ENCODE data around the gene DYNC1I1. TPM values are rescaled to one million over a fixed set of nuclear protein-coding genes. Genes with fewer than 3 reads are reported as not detected.

Gene DYNC1I1
- total and polyA plus RNA-seq, 2 experiments from 2014 or later = 1.4 to 4.1 TPM

- no peaks in the 10 kb centered on the region for H3K9me3 Mint-ChIP-seq
- Histone ChIP-seq H3K9me2 (ENCODE audit: insufficient read depth) (no peaks in the 10 kb centered on the region), H3K27me3 (ENCODE audit: insufficient read depth) (no peaks in the 10 kb centered on the region), H3F3A (replicated peaks; ENCODE audit: low read depth) (no peaks in the 10 kb centered on the region), H3K4me1 (ENCODE audit: insufficient read depth) (peaks cover 8% of the 10 kb centered on the region; the same call in 1 of the 2 replicates), H2AFZ (0 out of 2 replicates have a peak overlapping the region, but pooled peaks have one; percentile 43), H3K79me2 (replicated peaks; ENCODE audit: insufficient read depth) (no peaks in the 10 kb centered on the region), H4K20me1 (replicated peaks; ENCODE audit: insufficient read depth) (no peaks in the 10 kb centered on the region), H3K4me2 (no peak overlapping the region), H3K36me3 (ENCODE audit: insufficient read depth) (no peaks in the 10 kb centered on the region), H3K27ac (ENCODE audit: low read depth) (no peak overlapping the region), H3K4me3 (no peak overlapping the region)
- H3K27ac Mint-ChIP-seq = no peak overlapping the region
- H3K36me3 Mint-ChIP-seq (ENCODE audit: low read depth) = no peaks in the 10 kb centered on the region
- ATAC-seq = no peak
- DNase-seq (ENCODE audit: low spot score) = no peak
- no peaks in the 10 kb centered on the region for H3K27me3 Mint-ChIP-seq (ENCODE audit: insufficient read depth, low read depth, poor library complexity)
- TF ChIP-seq EZH2 (IDR thresholded peaks at IDR 0.05; ENCODE audit: low read depth, unreplicated experiment) (no peak), ZNF462 (CRISPR knock-in tag; IDR thresholded peaks at IDR 0.05) (no peak), CREB1 (CRISPR knock-in tag; IDR thresholded peaks at IDR 0.05; ENCODE audit: low read depth) (no peak), ZNF331 (CRISPR knock-in tag; IDR thresholded peaks at IDR 0.05; ENCODE audit: low read depth) (no peak)
- H3K4me1 Mint-ChIP-seq = peaks cover 3% of the 10 kb centered on the region; the same call in 2 of the 3 replicates
- no peak overlapping the region for H3K4me3 Mint-ChIP-seq
Measured at GRCh38 chr7:95802270-95802669, 29.9 kb downstream of the DYNC1I1 start.

- Histone ChIP-seq H3K9me2 (ENCODE audit: insufficient read depth) (no peaks in the 10 kb centered on the region), H3K27ac (ENCODE audit: low read depth) (no peak overlapping the region), H3K4me3 (no peak overlapping the region), H3K36me3 (ENCODE audit: insufficient read depth) (no peaks in the 10 kb centered on the region), H3K4me2 (no peak overlapping the region), H3K79me2 (replicated peaks; ENCODE audit: insufficient read depth) (no peaks in the 10 kb centered on the region), H3K4me1 (ENCODE audit: insufficient read depth) (peaks cover 10% of the 10 kb centered on the region), H3F3A (replicated peaks; ENCODE audit: low read depth) (no peaks in the 10 kb centered on the region), H2AFZ (0 out of 2 replicates have a peak overlapping the region, but pooled peaks have one; percentile 11), H3K27me3 (ENCODE audit: insufficient read depth) (no peaks in the 10 kb centered on the region), H4K20me1 (replicated peaks; ENCODE audit: insufficient read depth) (no peaks in the 10 kb centered on the region)
- DNase-seq (ENCODE audit: low spot score) (no peak), ATAC-seq (no peak)
- no peaks in the 10 kb centered on the region for H3K9me3 Mint-ChIP-seq
- no peaks in the 10 kb centered on the region for H3K27me3 Mint-ChIP-seq (ENCODE audit: insufficient read depth, low read depth, poor library complexity)
- no peak overlapping the region for H3K4me3 Mint-ChIP-seq
- no peak overlapping the region for H3K27ac Mint-ChIP-seq
- peaks cover 12% of the 10 kb centered on the region for H3K4me1 Mint-ChIP-seq
- H3K36me3 Mint-ChIP-seq (ENCODE audit: low read depth) = no peaks in the 10 kb centered on the region
- TF ChIP-seq STAT1 (IDR thresholded peaks at IDR 0.05; ENCODE audit: unreplicated experiment) (no peak), CREB1 (CRISPR knock-in tag; IDR thresholded peaks at IDR 0.05; ENCODE audit: low read depth) (no peak), REST (IDR thresholded peaks at IDR 0.05; ENCODE audit: unreplicated experiment) (no peak)
Measured at GRCh38 chr7:95804052-95804451, 31.7 kb downstream of the DYNC1I1 start.

Data from GM23338 (cell line).